ENCODE data around the gene TNK2. TPM values are rescaled to one million over a fixed set of nuclear protein-coding genes. Genes with fewer than 3 reads are reported as not detected.

The TNK2 gene
- polyA plus RNA-seq, 2 of the 4 experiments (the other 2 are of a cell fraction): 2.2 to 12.5 TPM

GRCh38 chr3:195931582-195932273 is 23.4 kb upstream of the TNK2 start (continued):
- no peak for TF ChIP-seq RNF2 (IDR thresholded peaks at IDR 0.05; ENCODE audit: borderline replicate concordance, low read depth)
- TF ChIP-seq E2F6 (IDR thresholded peaks at IDR 0.05; ENCODE audit: borderline replicate concordance, low read depth): no peak
- TF ChIP-seq ZC3H11A (IDR thresholded peaks at IDR 0.05): no peak
- no peak for TF ChIP-seq HDAC2 (IDR thresholded peaks at IDR 0.05)

- Histone ChIP-seq H3K27ac (no peak overlapping the region), H3K4me1 (peaks cover 19% of the 10 kb centered on the region), H3K4me2 (no peak overlapping the region), H3K4me3 (no peak overlapping the region), H3K9me3 (no peaks in the 10 kb centered on the region)
- FAIRE-seq (no peak), ATAC-seq (no peak), DNase-seq (ENCODE audit: low read depth in 1 of 2, low spot score in 1 of 2) (no peak)
- POLR2A ChIA-PET: no interaction called here
- no peak for TF ChIP-seq ESRRA (IDR thresholded peaks at IDR 0.05; ENCODE audit: borderline replicate concordance, low read length)
- TF ChIP-seq NR3C1 (IDR thresholded peaks at IDR 0.05): no peak
- no peak for TF ChIP-seq MAX (IDR thresholded peaks at IDR 0.05)
- TF ChIP-seq NPAS2 (CRISPR knock-in tag; IDR thresholded peaks at IDR 0.05; ENCODE audit: borderline replicate concordance): no peak
- TF ChIP-seq KDM5A (IDR thresholded peaks at IDR 0.05): no peak
- TF ChIP-seq ATOH8 (CRISPR knock-in tag; IDR thresholded peaks at IDR 0.05; ENCODE audit: low read depth): no peak
- no peak for TF ChIP-seq HDAC2 (IDR thresholded peaks at IDR 0.05)
- TF ChIP-seq E2F6 (IDR thresholded peaks at IDR 0.05; ENCODE audit: borderline replicate concordance, low read depth): no peak
- TF ChIP-seq EHF (CRISPR knock-in tag; IDR thresholded peaks at IDR 0.05): no peak
- TF ChIP-seq CTCF (IDR thresholded peaks at IDR 0.05): no peak
- TF ChIP-seq HOXB13 (CRISPR knock-in tag; IDR thresholded peaks at IDR 0.05; ENCODE audit: low read depth): no peak
- CTCF ChIA-PET: interaction anchor here (1.8 kb wide), 1 partner anchor 15 kb away, joined by 9 read pairs; no protein-coding TSS in a partner anchor
- WGBS (ENCODE audit: missing lambda C conversion rate): 75% methylated on average over 3 of the region's 3 CpGs
Observed at GRCh38 chr3:195929452-195929851, 21.1 kb upstream of the TNK2 start.

- ATAC-seq (no peak), FAIRE-seq (no peak), DNase-seq (ENCODE audit: low read depth in 1 of 2, low spot score in 1 of 2) (no peak)
- H3K9me3 ChIP-seq: no peaks in the 10 kb centered on the region
- no peak overlapping the region for H3K4me3 ChIP-seq
- WGBS (ENCODE audit: missing lambda C conversion rate): 68% methylated on average over 13 of the region's 13 CpGs
- H3K4me1 ChIP-seq: no peaks in the 10 kb centered on the region
- TF ChIP-seq MAFK (IDR thresholded peaks at IDR 0.05; ENCODE audit: partially characterized antibody): peak; percentile 96
- 0 out of 2 replicates have a peak, but pooled peaks have one; percentile 6 for TF ChIP-seq NFE2L2 (conservative IDR thresholded peaks at IDR 0.05; ENCODE audit: low read length)
- no peak for TF ChIP-seq CHD4 (IDR thresholded peaks at IDR 0.05; ENCODE audit: borderline replicate concordance)
- TF ChIP-seq FOSL2 (IDR thresholded peaks at IDR 0.05): no peak
- TF ChIP-seq FOSL2 (CRISPR knock-in tag; IDR thresholded peaks at IDR 0.05): peak; percentile 40
- ChIA-PET CTCF (interaction anchor here (0.8 to 11.5 kb wide), 3 partner anchors 25 to 70 kb away, joined by 3 to 207 read pairs (median 3); no protein-coding TSS in a partner anchor), POLR2A (no interaction called here)
- H3K4me2 ChIP-seq: no peak overlapping the region
- no peak overlapping the region for H3K27ac ChIP-seq
Observed at GRCh38 chr3:195921334-195921791, 13.0 kb upstream of the TNK2 start.
